Hepatocyte (in vitro differentiated cells): ENCODE measurements around the gene LRP1B. TPM values are rescaled to one million over a fixed set of nuclear protein-coding genes. Genes with fewer than 3 reads are reported as not detected.

ENCODE experiments used
- DNase-seq: peaks from one replicate; pipeline ENCODE4 v3.0.0-alpha.2; 2016; ENCODE audit warnings: low spot score
- H2AFZ ChIP-seq: fragments of 200-600 bp; sonication (generic); 2 replicates; pipeline ENCODE4 v1.6.0; 2016; ENCODE audit warnings: antibody characterized with exemption, mild to moderate bottlenecking
- H3K27ac ChIP-seq: fragments of 200-600 bp; sonication (generic); 2 replicates; pipeline ENCODE4 v1.5.1; 2016; ENCODE audit warnings: mild to moderate bottlenecking
- H3K27me3 ChIP-seq: fragments of 200-600 bp; sonication (generic); 2 replicates; pipeline ENCODE4 v1.6.1; 2016
- H3K36me3 ChIP-seq: fragments of 200-600 bp; sonication (generic); replicated peaks from 2 replicates; pipeline ENCODE4 v1.5.1; 2016; ENCODE audit warnings: low read depth; ENCODE audit not compliant: insufficient read depth
- H3K4me1 ChIP-seq: fragments of 200-600 bp; sonication (generic); 2 replicates; pipeline ENCODE4 v1.5.1; 2016; ENCODE audit warnings: mild to moderate bottlenecking, moderate library complexity; ENCODE audit not compliant: insufficient read depth
- H3K4me2 ChIP-seq: fragments of 200-600 bp; sonication (generic); 2 replicates; pipeline ENCODE4 v1.6.0; 2016
- H3K4me3 ChIP-seq: fragments of 200-600 bp; sonication (generic); 2 replicates; pipeline ENCODE4 v1.5.1; 2016; ENCODE audit warnings: mild to moderate bottlenecking
- H3K79me2 ChIP-seq: fragments of 200-600 bp; sonication (generic); 2 replicates; pipeline ENCODE4 v1.6.0; 2017; ENCODE audit warnings: mild to moderate bottlenecking
- H3K9me2 ChIP-seq: fragments of 200-600 bp; sonication (generic); replicated peaks from 2 replicates; pipeline ENCODE4 v1.6.0; 2017; ENCODE audit warnings: mild to moderate bottlenecking; ENCODE audit not compliant: insufficient read depth
- H3K9me3 ChIP-seq: fragments of 200-600 bp; sonication (generic); 2 replicates; pipeline ENCODE4 v1.5.1; 2016; ENCODE audit warnings: low read depth, mild to moderate bottlenecking
- H4K20me1 ChIP-seq: fragments of 200-600 bp; sonication (generic); 2 replicates; pipeline ENCODE4 v1.6.0; 2016; ENCODE audit warnings: mild to moderate bottlenecking; ENCODE audit not compliant: insufficient read depth, poor library complexity, severe bottlenecking
- CTCF ChIP-seq: fragments of 200-600 bp; sonication (generic); IDR thresholded peaks from 2 replicates; pipeline ENCODE4 v1.5.1; 2016; ENCODE audit warnings: antibody characterized with exemption, mild to moderate bottlenecking; ENCODE audit not compliant: poor library complexity
- EZH2 ChIP-seq: fragments of 200-600 bp; sonication (generic); IDR thresholded peaks from 2 replicates; pipeline ENCODE4 v1.6.1; 2016; ENCODE audit warnings: antibody characterized with exemption, mild to moderate bottlenecking, borderline replicate concordance
- EZH2phosphoT487 ChIP-seq: fragments of 200-600 bp; sonication (generic); IDR thresholded peaks from one replicate; pipeline ENCODE4 v1.6.1; 2018; ENCODE audit warnings: antibody characterized with exemption, mild to moderate bottlenecking, low read depth, moderate library complexity; ENCODE audit not compliant: unreplicated experiment, severe bottlenecking
- WGBS: methylation state at CpG from one replicate; pipeline ENCODE4 v1.1.6; 2016; ENCODE audit warnings: low lambda C conversion rate; ENCODE audit errors: missing lambda C conversion rate; 5-methylcytosine and 5-hydroxymethylcytosine counted together
- polyA plus RNA-seq: library from polyadenylated mRNA; unstranded; fragments of >200 nt; fragmentation: Nextera tagmentation; extraction: Ambion mirVana; gene quantifications from 2 replicates; pipeline ENCODE4 v1.2.1, GENCODE V29; 2016
- total RNA-seq: library from RNA; depleted of rRNA; stranded (reverse); fragments of >200 nt; gene quantifications from 2 replicates; pipeline ENCODE4 v1.2.3, GENCODE V29; 2014

The LRP1B gene
- total and polyA plus RNA-seq, 2 experiments from 2014 or later = 0.65 to 2.0 TPM

GRCh38 chr2:140465301-140465700, 1665.5 kb downstream of the LRP1B start:
- Histone ChIP-seq H3K4me2 (no peak overlapping the region), H2AFZ (no peak overlapping the region), H3K4me3 (no peak overlapping the region), H3K9me2 (no peaks in the 10 kb centered on the region), H4K20me1 (no peaks in the 10 kb centered on the region), H3K4me1 (no peaks in the 10 kb centered on the region), H3K27me3 (no peaks in the 10 kb centered on the region), H3K27ac (no peak overlapping the region), H3K79me2 (no peaks in the 10 kb centered on the region), H3K9me3 (no peaks in the 10 kb centered on the region), H3K36me3 (no peaks in the 10 kb centered on the region)
- no peak for DNase-seq
- 92% methylated on average over 2 of the region's 2 CpGs for WGBS
- no peak for TF ChIP-seq EZH2phosphoT487
- no peak for TF ChIP-seq EZH2
- no peak for TF ChIP-seq CTCF

- 71% methylated on average over 4 of the region's 4 CpGs for WGBS
- H3K79me2 ChIP-seq = no peaks in the 10 kb centered on the region
- H3K27ac ChIP-seq = no peak overlapping the region
- no peaks in the 10 kb centered on the region for H3K27me3 ChIP-seq
- H2AFZ ChIP-seq = no peak overlapping the region
- H3K9me3 ChIP-seq = no peaks in the 10 kb centered on the region
- no peaks in the 10 kb centered on the region for H3K9me2 ChIP-seq
- H4K20me1 ChIP-seq = no peaks in the 10 kb centered on the region
- DNase-seq = no peak
- no peaks in the 10 kb centered on the region for H3K36me3 ChIP-seq
- H3K4me1 ChIP-seq = no peaks in the 10 kb centered on the region
- no peak overlapping the region for H3K4me3 ChIP-seq
- H3K4me2 ChIP-seq = no peak overlapping the region
- TF ChIP-seq CTCF (no peak), EZH2 (no peak), EZH2phosphoT487 (no peak)
Measured at GRCh38 chr2:140462990-140463389, 1667.8 kb downstream of the LRP1B start.

GRCh38 chr2:140457483-140457882, 1673.3 kb downstream of the LRP1B start:
- 80% methylated on average over 3 of the region's 3 CpGs for WGBS
- Histone ChIP-seq H3K9me3 (no peaks in the 10 kb centered on the region), H3K4me1 (no peaks in the 10 kb centered on the region), H3K4me2 (no peak overlapping the region), H3K9me2 (no peaks in the 10 kb centered on the region), H2AFZ (no peak overlapping the region), H3K79me2 (no peaks in the 10 kb centered on the region), H4K20me1 (no peaks in the 10 kb centered on the region), H3K4me3 (no peak overlapping the region), H3K36me3 (no peaks in the 10 kb centered on the region), H3K27ac (no peak overlapping the region), H3K27me3 (no peaks in the 10 kb centered on the region)
- DNase-seq = no peak
- TF ChIP-seq CTCF (no peak), EZH2phosphoT487 (no peak), EZH2 (no peak)

GRCh38 chr2:140455315-140455714, 1675.5 kb downstream of the LRP1B start:
- Histone ChIP-seq H3K79me2 (no peaks in the 10 kb centered on the region), H3K9me2 (no peaks in the 10 kb centered on the region), H3K4me3 (no peak overlapping the region), H4K20me1 (no peaks in the 10 kb centered on the region), H3K4me1 (no peaks in the 10 kb centered on the region), H3K27me3 (no peaks in the 10 kb centered on the region), H3K27ac (no peak overlapping the region), H3K9me3 (no peaks in the 10 kb centered on the region), H2AFZ (no peak overlapping the region), H3K4me2 (no peak overlapping the region), H3K36me3 (no peaks in the 10 kb centered on the region)
- DNase-seq = no peak
- TF ChIP-seq EZH2phosphoT487 = no peak
- no peak for TF ChIP-seq CTCF
- TF ChIP-seq EZH2 = no peak
- 88% methylated on average over 1 of the region's 1 CpG for WGBS
